ENCODE results near the gene MED26. TPM values are rescaled to one million over a fixed set of nuclear protein-coding genes. Genes with fewer than 3 reads are reported as not detected.
"Not testable (repeated sequence)": the region's sequence is repeated elsewhere in the genome, so short reads cannot be mapped to it uniquely, and the experiment has no call there.

Gene MED26
- total RNA-seq, 1 experiment from 2014 or later, result 8.9 TPM

- no peak for DNase-seq (ENCODE audit: low read depth)
These were observed 51.9 kb downstream of the MED26 start for GRCh38 chr19:16575861-16576689.

GRCh38 chr19:16575282-16575681, 52.7 kb downstream of the MED26 start:
- DNase-seq (ENCODE audit: low read depth), result peak; percentile 20

GRCh38 chr19:16573925-16574324, 54.1 kb downstream of the MED26 start:
- DNase-seq (ENCODE audit: low read depth), result no peak

GRCh38 chr19:16573296-16573695, 54.7 kb downstream of the MED26 start:
- DNase-seq (ENCODE audit: low read depth), result no peak

- peak; percentile 90 for DNase-seq (ENCODE audit: low read depth)
These were observed 55.4 kb downstream of the MED26 start, which contains the start of gene SLC35E1 for GRCh38 chr19:16572332-16573211. Gene SLC35E1 (minus strand): TSS chr19:16572415. CDS start chr19:16572364, 51 bp downstream.

GRCh38 chr19:16571822-16572331, 56.1 kb downstream of the MED26 start:
- no peak for DNase-seq (ENCODE audit: low read depth)

- peak; percentile 20 for DNase-seq (ENCODE audit: low read depth)
These were observed 56.7 kb downstream of the MED26 start for GRCh38 chr19:16571283-16571682.

- DNase-seq (ENCODE audit: low read depth), result no peak
These were observed 58.2 kb downstream of the MED26 start for GRCh38 chr19:16569609-16570320.

GRCh38 chr19:16566702-16567101, 61.3 kb downstream of the MED26 start:
- no peak for DNase-seq (ENCODE audit: low read depth)

GRCh38 chr19:16566161-16566560, 61.8 kb downstream of the MED26 start:
- no peak for DNase-seq (ENCODE audit: low read depth)

- DNase-seq (ENCODE audit: low read depth), result no peak
These were observed 63.2 kb downstream of the MED26 start for GRCh38 chr19:16564842-16565241.

GRCh38 chr19:16562608-16563025, 65.4 kb downstream of the MED26 start:
- DNase-seq (ENCODE audit: low read depth), result no peak

- no peak for DNase-seq (ENCODE audit: low read depth)
These were observed 66.6 kb downstream of the MED26 start for GRCh38 chr19:16561382-16561781.

- no peak for DNase-seq (ENCODE audit: low read depth)
These were observed 68.2 kb downstream of the MED26 start for GRCh38 chr19:16559780-16560276.

GRCh38 chr19:16554776-16555175, 73.2 kb downstream of the MED26 start:
- no peak for DNase-seq (ENCODE audit: low read depth)

GRCh38 chr19:16551902-16552301, 76.1 kb downstream of the MED26 start:
- not testable (repeated sequence) for DNase-seq (ENCODE audit: low read depth)

GRCh38 chr19:16548956-16549355, 79.0 kb downstream of the MED26 start:
- no peak for DNase-seq (ENCODE audit: low read depth)

GRCh38 chr19:16544473-16545231, 83.4 kb downstream of the MED26 start:
- DNase-seq (ENCODE audit: low read depth), result no peak

- not testable (repeated sequence) for DNase-seq (ENCODE audit: low read depth)
These were observed 84.3 kb downstream of the MED26 start for GRCh38 chr19:16543734-16544133.

- peak; percentile 8 for DNase-seq (ENCODE audit: low read depth)
These were observed 85.0 kb downstream of the MED26 start for GRCh38 chr19:16542910-16543472.

Measured in LHCN-M2 (cell line).